Stimulated activated naive CD8-positive, alpha-beta T cell treated with anti-CD3 and anti-CD28 coated beads, Interleukin-15, Interleukin-2, amounts not matched to agents 100 U/mL and 50 U/mL, for 24 hours (primary cell): ENCODE results near the gene OSBPL1A.
"Not testable (repeated sequence)": the region's sequence is repeated elsewhere in the genome, so short reads cannot be mapped to it uniquely, and the experiment has no call there.

Experiments
- ATAC-seq: fragments of 150-1000 bp; cut with Tn5 transposase; one replicate; pipeline ENCODE4 v1.10.0; 2021
- DNase-seq: peaks from one replicate; pipeline ENCODE4 v3.0.0; 2021

OSBPL1A gene

DNA sequence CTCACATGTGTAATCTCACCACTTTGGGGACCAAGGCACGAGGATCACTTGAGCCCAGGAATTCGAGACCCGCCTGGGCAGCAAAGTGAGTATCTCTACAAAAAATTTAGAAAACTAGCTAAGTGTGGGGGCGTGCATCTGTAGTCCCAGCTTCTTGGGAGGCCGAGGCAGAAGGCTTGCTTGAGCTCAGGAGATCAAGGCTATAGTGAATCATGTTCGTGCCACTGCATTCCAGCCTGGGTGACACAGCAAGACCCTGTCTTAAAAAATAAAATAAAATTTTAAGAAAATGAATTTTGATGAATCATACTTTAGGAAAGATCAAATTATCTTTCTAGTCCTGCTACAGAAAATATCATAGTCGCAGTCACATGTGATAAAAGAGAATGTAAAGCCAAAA, 211.8 kb downstream of the OSBPL1A start:
- DNase-seq (no peak), ATAC-seq (no peak)

DNA sequence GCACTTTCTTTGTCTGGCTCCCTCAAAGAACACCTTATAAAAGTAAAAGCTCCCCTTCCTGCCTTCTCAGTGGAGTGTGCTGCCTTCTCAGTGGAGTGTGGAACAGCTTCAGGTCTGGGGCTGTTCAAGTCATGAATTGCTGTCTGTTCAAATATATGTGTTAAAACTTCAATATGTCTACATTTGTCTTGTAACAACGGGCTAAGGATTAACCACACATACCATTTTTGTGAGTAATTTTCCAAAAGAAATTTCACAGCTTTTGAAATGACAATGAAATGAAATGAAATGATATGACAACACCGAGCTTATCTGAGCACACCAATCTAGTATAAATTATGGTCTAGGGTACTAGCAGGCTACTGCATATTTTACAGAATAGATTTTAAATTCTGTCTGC, 215.8 kb downstream of the OSBPL1A start:
- ATAC-seq = no peak
- no peak for DNase-seq

DNA sequence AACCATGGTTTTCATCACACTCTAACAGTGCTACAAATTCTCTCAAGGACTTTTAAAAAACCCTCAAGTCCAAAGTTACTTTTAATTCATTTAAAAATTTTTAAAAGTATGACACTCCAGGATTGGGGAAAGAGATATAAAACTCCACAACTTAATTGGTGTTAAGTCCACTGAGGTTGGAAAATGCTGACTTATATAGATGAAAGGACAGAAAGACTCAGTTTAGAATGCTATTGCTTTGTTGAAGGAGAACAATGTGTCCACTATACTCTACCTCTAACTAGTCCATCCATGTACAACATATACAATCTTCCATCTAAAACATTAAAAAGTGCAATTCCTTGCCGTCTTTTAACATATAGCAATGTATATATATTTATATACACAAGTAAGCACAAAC, 217.6 kb downstream of the OSBPL1A start:
- DNase-seq (no peak), ATAC-seq (no peak)

DNA sequence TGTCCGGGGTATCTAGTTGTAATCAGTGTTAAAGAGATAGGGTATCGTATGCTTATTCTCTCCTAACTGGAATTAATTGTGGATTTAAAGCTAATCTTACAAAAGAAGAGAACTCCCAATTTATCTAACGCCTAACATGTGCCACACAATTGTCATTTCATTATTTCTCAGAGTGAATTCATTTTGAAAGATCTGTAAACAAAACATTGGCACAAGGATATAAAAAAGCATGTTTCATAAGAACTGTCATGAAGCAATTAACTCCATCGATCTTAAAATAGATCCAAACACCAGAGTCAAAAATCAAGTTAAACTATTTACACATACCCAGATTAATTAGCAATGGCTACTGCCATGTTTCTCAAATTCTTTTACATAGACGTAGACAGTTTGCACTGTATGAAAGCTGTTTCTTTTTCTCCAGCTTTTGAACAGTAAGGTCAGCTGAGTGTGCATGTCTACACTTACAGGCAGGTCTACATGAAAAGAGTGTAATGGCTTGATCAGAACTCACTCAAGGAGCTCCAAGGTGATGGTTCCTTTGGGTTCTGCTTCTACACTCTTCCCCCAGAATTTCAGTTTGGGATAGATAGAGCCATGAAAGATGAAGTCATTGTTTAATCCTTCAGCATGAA, 220.0 kb downstream of the OSBPL1A start:
- DNase-seq (no peak), ATAC-seq (no peak)

DNA sequence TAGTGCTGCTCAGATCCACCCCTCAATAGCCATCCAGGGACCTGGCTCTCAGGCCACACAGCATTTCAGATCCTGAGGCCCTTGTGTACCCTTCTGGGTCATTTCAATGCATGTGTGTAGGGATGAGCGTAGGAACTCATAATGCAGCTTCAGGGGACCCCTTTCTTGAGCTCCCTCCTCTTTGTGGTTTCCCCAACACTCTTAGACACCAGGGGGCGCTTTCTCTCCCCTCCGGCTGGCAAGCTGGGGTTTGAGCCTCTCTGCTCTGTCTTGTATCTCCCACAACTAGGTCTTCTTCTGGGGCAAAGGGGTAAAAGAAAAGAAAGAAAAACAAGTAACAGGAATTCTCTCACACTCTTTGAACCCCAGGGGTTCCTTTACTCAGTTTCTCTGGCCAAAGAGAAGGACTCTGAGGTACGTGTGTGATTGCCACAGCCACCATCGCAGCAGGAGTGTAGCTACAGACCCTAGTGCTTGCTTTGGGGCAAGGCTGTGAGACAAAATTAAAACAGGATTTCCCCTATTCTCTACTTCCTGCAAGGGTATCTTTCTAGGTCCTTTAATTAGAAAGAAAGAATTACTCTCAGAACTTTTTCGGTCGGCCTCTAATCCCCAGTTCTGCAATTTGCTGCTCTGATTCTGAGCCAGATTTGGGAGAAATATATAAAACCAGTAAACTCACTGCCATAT, 220.8 kb downstream of the OSBPL1A start:
- ATAC-seq (peak; percentile 57), DNase-seq (peak; percentile 73)

DNA sequence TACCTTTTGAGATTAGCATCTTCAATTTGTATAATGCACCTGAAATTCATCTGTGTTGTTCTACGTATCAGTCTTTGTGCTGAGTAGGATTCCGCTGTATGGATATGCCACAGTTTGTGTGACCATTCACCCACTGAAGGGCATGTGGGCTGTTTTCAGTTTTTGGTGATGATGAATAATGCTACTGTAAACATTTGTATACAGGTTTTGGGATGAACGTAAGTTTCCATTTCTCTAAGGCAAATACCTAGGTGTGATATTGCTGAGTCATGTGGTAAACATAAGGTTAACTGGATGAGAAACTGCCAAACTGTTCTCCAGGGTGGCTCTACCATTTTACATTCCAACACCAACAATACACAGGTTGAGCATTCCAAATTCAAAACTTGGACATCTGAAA, 223.6 kb downstream of the OSBPL1A start:
- ATAC-seq (no peak), DNase-seq (no peak)

DNA sequence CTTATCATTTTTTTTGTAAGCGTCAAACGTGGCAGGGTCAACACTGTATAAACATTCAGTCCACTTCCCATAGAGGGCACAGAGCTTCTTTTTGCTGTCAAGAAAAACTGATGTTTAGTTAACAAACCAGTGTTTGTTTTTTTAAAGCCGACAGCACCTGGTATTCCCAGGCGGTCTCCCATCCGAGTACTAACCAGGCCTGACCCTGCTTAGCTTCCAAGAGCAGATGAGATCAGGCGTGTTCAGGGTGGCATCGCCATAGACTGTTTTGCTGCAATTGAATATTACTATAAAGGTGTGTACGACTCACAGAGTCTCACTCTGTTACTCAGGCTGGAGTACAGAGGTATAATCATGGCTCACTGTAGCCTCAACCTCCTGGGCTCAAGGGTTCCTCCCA, 227.3 kb downstream of the OSBPL1A start:
- ATAC-seq (no peak), DNase-seq (peak; percentile 7)

DNA sequence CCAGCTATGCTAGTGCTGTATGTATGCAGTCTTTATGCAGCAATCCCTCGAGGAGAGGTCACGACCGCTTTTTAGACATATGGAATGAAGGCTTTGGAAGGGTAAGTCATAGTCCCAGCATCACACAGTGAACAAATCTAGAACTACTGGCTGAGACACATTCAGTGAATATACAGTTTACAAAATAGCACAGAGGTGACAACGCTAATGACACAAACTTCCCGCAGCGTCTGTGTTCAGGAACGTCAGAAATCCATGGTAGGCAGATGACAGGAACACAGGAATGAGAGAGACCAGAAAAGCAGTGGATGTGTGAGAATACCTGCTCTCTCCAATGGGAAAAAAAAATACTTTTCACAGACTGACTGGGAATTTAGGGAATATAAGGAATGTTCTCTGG, 229.1 kb downstream of the OSBPL1A start:
- DNase-seq (no peak), ATAC-seq (no peak)

DNA sequence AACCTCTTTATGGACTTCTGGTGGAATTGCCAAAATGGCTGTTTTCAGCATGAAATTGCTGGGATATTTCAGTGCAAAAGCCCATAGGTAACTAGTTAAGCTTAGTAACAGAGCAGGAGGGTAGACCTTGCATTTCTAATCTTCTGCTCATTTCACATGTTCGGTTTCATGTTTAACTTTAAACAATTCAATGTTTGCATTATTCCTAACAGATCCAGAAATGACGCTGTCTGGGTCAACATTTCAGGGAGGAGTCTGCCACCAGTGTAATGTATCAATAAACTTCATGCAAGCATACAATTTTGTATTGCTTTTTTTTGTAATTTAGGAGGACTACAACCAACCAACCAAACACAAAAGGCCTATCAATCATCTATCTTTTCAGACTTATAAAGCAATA, 236.3 kb downstream of the OSBPL1A start:
- ATAC-seq (no peak), DNase-seq (no peak)

DNA sequence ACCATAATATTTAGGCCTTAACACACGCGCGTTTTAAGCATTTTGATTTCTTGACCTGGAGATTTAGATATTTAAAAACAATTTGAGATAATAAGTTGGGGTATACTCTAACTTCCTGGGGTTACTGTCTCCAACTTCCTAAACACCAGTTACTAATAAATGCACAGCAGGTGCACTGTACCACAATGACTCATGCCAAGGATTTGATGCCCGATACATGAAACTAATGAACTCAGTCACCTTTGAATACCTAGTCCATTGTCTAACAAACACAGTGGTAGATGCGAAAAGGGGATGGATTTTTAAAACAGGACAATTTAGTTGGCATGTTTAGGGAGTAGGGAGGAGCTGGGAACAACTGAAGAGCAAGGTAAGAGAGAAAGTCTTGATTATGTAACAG, 237.5 kb downstream of the OSBPL1A start:
- ATAC-seq (no peak), DNase-seq (no peak)

DNA sequence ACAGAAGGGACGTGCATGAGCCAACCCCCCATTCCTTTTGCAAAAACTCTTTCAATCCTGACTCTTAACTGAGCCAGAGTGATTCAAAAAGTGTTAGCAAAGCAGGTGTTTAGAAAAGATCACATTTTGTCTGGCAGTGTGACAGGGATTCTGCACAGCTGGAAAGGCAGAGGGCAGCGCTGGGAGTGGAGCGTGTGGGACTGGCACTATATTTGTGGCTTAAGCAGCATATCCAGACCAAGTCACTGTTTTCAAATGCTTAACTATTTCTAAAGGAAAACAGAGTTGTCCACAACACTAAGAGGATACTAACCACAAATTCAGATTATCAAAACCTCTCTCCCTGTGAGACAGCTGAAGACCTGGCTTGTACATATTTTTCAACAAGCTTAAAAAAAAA, 239.8 kb downstream of the OSBPL1A start:
- ATAC-seq (no peak), DNase-seq (no peak)

DNA sequence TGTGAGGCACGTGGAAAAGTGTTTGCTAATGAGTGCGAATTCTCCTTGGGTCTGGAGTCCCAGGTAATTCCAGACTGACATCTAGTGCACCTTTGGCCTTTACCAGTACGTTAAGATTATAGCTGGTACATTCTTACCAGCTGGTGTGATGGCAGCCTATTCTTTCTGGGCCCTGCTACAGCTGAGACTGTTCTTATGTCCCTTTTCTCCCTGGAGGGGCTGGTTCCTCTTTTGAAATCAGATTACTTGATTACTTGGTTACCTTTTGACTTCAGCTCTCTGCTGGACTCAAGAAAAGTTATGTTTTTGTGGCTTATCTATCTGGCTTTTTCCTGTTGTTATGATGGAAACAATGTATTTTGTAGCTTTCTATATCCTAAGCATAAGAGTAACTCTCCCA, 244.2 kb downstream of the OSBPL1A start:
- DNase-seq (no peak), ATAC-seq (no peak)

DNA sequence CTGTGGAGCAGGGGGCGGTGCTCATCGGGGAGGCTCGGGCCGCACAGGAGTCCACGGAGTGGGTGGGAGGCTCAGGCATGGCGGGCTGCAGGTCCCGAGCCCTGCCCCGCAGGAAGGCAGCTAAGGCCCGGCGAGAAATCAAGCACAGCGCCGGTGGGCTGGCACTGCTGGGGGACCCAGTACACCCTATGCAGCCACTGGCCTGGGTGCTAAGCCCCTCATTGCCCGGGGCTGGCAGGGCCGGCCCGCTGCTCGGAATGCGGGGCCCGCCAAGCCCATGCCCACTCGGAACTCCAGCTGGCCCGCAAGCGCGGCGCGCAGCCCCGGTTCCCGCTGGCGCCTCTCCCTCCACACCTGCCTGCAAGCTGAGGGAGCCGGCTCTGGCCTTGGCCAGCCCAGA, 248.0 kb downstream of the OSBPL1A start:
- DNase-seq, ATAC-seq: not testable (repeated sequence)

DNA sequence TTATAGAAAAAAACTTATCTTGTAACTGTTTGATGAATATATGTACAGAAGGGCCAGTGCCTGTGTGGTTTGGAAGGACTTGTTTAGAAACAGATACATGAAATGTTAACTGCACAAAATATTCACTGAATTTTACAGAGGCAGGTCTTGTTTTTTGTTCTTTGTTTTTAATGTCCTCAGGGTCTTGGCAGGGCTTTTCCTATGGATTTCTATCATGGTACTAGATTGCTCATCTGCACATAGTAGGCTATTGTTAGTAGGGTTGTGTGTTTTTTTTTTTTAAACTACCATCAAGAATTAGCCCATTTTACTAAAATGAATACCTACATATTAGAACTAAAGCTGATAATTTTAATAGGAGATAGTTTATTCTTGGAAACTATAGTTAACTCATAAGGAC, 255.2 kb downstream of the OSBPL1A start:
- DNase-seq (no peak), ATAC-seq (no peak)

DNA sequence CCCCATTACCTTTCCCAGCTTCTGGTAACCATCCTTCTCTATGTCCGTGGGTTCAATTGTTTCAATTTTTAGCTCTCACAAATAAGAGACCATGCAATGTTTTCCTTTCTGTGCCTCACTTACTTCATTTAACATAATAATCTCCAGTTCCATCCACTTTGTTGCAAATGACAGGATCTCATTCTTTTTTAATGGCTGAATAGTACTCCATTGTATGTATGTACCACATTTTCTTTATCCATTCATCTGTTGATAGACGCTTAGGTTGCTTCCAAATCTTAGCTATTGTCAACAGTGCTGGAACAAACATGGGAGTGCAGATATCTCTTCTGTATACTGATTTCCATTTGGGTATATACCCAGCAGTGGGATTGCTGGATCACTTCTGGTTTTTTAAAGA, 256.9 kb downstream of the OSBPL1A start:
- DNase-seq (no peak), ATAC-seq (no peak)

DNA sequence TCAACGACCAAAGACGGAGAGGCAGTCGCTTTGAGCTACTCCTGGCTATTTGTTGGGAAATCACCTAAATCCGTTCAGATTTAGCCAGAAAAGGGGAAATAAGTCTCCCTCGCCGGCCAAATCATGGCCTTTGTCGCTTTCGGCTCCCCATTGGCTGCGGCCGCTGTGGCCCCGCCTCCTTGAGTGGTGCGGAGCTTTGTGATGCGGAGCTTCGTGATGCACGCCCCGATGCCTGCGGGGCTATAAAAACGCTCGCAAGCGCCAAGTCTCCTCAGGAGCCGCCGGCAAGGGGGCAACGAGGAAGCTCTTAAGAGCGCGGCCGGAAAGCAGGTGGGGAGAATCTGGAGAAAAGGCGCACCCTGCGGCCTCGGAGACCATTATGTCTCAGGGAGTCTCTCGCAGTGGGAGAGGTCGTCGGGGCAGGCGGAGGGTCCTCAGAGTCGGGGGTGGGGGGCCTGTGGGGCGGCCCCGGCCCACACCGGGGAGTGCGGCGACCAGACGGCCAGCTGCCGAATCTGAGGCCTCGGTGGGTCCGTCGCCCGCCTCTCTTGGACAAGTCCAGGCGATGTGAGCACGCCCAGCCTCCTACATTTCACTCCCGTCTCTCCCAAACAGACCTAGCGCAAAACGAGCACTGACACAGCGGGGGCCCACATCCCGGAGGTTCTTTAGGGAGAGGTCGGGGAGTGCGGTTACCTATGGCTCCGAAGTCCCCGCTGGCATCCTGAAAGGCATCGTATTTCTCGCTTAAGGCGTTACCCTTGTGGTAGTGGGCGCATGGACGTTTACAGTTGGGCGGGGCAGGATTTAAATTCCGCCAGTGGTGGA, 258.6 kb downstream of the OSBPL1A start, which contains the start of gene CABYR:
TSS of gene CABYR (plus strand) at position 274 of the 828 bp plus-strand sequence. CDS start 4,053 bp downstream, outside the sequence.
- ATAC-seq (peak; percentile 92), DNase-seq (peak; percentile 82)

DNA sequence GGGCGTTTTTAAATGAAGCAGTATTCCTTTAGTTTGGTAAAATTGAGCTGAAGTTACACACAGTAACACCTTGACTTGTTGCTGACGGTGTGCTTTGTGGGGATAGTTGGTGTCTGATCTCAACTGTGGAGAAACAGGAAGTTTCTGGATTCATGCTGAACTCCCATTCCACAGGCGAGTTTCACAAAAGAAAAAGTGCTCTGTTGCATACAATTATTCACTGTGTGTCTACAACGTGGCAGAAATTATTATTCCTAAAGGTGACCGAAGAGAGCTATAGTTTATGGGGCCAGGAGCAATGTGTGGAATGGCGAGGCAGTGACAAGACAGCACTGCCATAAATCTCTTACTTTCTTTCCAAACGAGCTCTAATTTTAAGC, 259.2 kb downstream of the OSBPL1A start:
- no peak for DNase-seq
- ATAC-seq = no peak

DNA sequence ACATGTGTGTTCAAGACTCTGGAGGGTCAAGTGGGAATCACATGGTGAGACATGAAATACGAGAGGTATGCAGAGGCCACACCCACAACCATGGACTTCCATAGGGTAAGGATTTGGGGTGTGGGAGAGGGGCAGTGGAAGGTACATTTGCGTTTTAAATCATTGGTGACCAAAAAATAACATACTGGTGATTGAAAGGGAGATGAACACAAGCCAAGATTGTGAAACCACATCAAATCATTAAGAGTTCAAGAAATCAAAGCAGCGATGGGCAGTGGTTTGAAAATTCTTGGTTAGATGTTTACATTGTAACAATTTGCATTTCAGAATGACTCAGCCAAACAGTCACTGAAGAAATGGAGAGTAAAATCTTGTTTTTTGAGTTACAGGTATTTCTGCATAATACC, 260.7 kb downstream of the OSBPL1A start:
- no peak for DNase-seq
- ATAC-seq = no peak

DNA sequence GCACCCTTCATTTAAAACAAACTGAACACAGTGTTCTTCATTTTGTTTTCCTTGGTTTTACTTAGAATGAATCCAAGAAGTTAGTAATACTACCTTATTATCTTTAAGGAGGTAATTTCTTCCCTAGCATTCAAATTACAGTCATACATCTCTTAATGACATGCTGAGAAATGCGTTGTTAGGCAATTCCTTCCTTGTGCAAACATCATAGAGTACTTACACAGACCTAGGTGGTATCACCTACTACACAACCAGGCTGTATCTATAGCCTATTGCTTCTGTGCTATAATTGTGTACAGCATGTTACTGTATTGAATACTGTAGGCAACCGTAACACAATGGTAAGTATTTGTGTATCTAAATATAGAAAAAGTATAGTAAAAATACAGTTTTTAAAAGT, 267.1 kb downstream of the OSBPL1A start:
- no peak for DNase-seq
- no peak for ATAC-seq

DNA sequence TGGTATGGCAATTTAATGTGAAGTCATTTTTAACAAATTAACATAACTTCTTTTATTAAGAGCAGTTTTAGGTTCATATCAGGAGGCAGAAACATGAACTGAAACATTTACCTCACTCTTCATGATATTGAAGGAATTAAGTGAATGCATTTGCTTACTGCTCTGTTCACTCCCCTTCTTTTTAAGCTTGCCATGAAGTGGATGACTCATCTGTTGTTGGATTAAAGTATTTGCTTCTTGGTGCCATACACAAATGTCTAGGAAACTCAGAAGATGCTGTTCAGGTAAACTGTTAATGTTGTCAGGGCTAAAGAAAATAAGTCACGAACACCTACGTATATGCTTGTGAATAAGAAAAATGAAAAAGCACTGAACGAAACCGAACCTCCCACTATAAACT, 268.9 kb downstream of the OSBPL1A start:
- DNase-seq (no peak), ATAC-seq (no peak)

DNA sequence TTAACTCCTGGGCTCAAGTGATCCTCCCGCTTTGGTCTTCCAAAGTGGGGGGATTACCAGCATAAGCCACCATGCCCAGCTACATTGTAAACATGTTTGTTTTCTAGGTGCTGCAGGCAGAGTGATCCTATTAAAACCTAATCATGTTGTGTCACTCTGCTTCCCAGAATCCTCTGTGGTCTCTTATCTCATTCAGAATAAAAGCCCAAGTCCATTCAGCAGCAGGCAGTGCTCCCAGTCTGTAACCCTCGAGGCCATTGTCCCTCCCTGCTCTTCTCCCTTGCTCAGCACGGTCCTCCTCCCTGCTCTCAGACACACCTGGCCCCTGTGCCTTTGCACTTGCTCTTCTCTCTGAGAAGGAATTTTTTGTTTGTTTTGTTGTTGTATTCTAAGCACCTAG, 269.9 kb downstream of the OSBPL1A start:
- no peak for ATAC-seq
- DNase-seq = no peak

DNA sequence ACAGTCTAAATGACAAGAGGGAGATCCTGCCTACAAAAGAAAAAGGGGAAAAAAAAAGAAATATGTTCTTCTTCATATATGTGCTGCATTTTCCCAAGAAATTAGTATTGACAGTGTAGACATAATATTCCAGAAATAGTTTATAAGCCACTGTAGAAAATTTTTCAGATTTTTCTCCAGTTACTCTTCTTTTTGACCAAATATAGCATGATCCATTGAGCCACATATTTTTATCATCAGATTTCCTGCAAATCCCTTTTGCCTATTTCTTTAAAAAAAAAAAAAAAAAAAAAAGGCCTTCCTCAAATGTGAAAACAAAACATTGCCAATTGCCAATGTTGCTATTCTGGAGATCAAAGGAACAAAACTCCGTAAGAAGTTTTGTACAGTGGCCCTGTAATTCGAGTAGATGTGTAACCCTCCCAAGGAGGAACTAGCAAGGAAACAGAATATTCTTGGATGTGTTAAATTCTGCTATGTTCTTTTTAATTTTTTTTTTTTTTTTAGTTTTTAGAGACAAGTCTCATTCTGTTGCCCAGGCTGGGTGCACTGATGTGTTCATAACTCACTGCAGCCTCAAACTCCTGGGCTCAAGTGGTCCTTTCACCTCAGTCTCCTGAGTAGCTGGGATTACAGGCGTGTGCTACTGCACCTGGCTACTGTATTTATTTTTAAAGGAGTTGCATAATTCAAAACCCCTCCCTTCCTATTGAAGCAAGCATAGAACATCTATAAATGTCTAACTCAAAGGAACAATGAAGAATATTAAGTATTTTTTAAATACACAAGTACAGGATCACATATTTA, 271.3 kb downstream of the OSBPL1A start:
- no peak for DNase-seq
- no peak for ATAC-seq
